ENCODE measurements around the gene PCMT1. TPM values are rescaled to one million over a fixed set of nuclear protein-coding genes. Genes with fewer than 3 reads are reported as not detected.

The PCMT1 gene
- total and polyA plus RNA-seq, 2 of the 13 experiments (the other 11 are each of a cell fraction or from before 2014, with no cell fraction given): 112 to 169 TPM

DNA sequence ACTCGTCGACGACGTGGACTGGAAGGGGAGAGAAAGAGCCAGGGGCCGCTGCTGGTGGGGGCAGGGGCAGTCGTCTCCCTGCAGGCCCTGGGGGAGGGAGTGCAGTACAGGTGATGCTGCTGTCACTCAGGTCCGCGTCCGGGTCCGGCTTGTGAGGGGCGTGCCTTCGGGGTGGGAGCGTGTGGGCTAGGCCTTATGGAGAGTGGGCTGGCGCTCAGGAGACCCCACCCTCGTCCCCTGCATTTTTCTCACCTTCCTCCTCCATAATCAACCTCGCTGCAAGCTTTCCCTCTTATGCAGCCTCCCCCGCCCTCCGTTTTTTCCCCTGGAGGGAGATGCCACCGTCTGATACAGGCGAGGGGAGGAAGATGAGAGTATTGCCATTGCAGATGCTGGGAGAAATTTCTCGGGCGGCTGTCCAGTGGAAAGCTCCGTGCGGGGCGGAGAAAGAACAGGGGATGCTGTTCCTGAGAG is 632 bp downstream of the PCMT1 start (continued):
- TF ChIP-seq, protein P1, sequence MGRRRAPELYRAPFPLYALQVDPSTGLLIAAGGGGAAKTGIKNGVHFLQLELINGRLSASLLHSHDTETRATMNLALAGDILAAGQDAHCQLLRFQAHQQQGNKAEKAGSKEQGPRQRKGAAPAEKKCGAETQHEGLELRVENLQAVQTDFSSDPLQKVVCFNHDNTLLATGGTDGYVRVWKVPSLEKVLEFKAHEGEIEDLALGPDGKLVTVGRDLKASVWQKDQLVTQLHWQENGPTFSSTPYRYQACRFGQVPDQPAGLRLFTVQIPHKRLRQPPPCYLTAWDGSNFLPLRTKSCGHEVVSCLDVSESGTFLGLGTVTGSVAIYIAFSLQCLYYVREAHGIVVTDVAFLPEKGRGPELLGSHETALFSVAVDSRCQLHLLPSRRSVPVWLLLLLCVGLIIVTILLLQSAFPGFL (CRISPR knock-in tag; IDR thresholded peaks at IDR 0.05): no peak
- no peak for TF ChIP-seq ZNF367 (CRISPR knock-in tag; IDR thresholded peaks at IDR 0.05; ENCODE audit: borderline replicate concordance)
- TF ChIP-seq ZKSCAN1 (IDR thresholded peaks at IDR 0.05; ENCODE audit: low read length): no peak
- TF ChIP-seq KDM2A (CRISPR knock-in tag; IDR thresholded peaks at IDR 0.05; ENCODE audit: borderline replicate concordance, low read depth): peak; percentile 10; the same call in 1 of the 2 replicates
- TF ChIP-seq NR2F1 (CRISPR knock-in tag; IDR thresholded peaks at IDR 0.05): no peak
- TF ChIP-seq GATAD2A (CRISPR knock-in tag; IDR thresholded peaks at IDR 0.05): no peak
- TF ChIP-seq, protein P2, sequence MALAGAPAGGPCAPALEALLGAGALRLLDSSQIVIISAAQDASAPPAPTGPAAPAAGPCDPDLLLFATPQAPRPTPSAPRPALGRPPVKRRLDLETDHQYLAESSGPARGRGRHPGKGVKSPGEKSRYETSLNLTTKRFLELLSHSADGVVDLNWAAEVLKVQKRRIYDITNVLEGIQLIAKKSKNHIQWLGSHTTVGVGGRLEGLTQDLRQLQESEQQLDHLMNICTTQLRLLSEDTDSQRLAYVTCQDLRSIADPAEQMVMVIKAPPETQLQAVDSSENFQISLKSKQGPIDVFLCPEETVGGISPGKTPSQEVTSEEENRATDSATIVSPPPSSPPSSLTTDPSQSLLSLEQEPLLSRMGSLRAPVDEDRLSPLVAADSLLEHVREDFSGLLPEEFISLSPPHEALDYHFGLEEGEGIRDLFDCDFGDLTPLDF (CRISPR knock-in tag; IDR thresholded peaks at IDR 0.05): no peak; the same call in 1 of the 2 replicates
- no peak for TF ChIP-seq RELA (CRISPR knock-in tag; IDR thresholded peaks at IDR 0.05)
- no peak for TF ChIP-seq TGIF2 (CRISPR knock-in tag; IDR thresholded peaks at IDR 0.05)
- TF ChIP-seq PRPF4 (IDR thresholded peaks at IDR 0.05; ENCODE audit: low read depth, low read length, poor library complexity, severe bottlenecking): no peak
- TF ChIP-seq NPAS2 (CRISPR knock-in tag; IDR thresholded peaks at IDR 0.05; ENCODE audit: borderline replicate concordance): no peak
- TF ChIP-seq, protein P3, sequence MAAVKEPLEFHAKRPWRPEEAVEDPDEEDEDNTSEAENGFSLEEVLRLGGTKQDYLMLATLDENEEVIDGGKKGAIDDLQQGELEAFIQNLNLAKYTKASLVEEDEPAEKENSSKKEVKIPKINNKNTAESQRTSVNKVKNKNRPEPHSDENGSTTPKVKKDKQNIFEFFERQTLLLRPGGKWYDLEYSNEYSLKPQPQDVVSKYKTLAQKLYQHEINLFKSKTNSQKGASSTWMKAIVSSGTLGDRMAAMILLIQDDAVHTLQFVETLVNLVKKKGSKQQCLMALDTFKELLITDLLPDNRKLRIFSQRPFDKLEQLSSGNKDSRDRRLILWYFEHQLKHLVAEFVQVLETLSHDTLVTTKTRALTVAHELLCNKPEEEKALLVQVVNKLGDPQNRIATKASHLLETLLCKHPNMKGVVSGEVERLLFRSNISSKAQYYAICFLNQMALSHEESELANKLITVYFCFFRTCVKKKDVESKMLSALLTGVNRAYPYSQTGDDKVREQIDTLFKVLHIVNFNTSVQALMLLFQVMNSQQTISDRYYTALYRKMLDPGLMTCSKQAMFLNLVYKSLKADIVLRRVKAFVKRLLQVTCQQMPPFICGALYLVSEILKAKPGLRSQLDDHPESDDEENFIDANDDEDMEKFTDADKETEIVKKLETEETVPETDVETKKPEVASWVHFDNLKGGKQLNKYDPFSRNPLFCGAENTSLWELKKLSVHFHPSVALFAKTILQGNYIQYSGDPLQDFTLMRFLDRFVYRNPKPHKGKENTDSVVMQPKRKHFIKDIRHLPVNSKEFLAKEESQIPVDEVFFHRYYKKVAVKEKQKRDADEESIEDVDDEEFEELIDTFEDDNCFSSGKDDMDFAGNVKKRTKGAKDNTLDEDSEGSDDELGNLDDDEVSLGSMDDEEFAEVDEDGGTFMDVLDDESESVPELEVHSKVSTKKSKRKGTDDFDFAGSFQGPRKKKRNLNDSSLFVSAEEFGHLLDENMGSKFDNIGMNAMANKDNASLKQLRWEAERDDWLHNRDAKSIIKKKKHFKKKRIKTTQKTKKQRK (IDR thresholded peaks at IDR 0.05; ENCODE audit: low read length): no peak
- TF ChIP-seq PTBP1 (IDR thresholded peaks at IDR 0.05; ENCODE audit: low read depth, low read length, poor library complexity, severe bottlenecking): no peak
- TF ChIP-seq MXD4 (CRISPR knock-in tag; IDR thresholded peaks at IDR 0.05): peak; percentile 21; the same call in 1 of the 2 replicates
- TF ChIP-seq HDAC6 (IDR thresholded peaks at IDR 0.05; ENCODE audit: low read depth, low read length): no peak
- TF ChIP-seq, protein P4, sequence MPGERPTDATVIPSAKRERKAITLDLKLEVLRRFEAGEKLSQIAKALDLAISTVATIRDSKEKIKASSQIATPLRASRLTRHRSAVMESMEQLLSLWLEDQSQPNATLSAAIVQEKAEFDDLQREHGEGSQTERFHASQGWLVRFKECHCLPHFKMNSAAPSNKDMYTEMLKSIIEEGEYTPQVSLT (CRISPR knock-in tag; IDR thresholded peaks at IDR 0.05; ENCODE audit: borderline replicate concordance, low read depth): no peak
- TF ChIP-seq GABPA (IDR thresholded peaks at IDR 0.05; ENCODE audit: low read depth, low read length): no peak
- TF ChIP-seq GABPA (CRISPR knock-in tag; IDR thresholded peaks at IDR 0.05; ENCODE audit: low read depth): 0 out of 2 replicates have a peak, but pooled peaks have one; percentile 18
- TF ChIP-seq FOXO1 (CRISPR knock-in tag; IDR thresholded peaks at IDR 0.05): no peak
- no peak; the same call in 1 of the 2 replicates for TF ChIP-seq ZNF33B (CRISPR knock-in tag; IDR thresholded peaks at IDR 0.05)
- TF ChIP-seq ZNF34 (CRISPR knock-in tag; IDR thresholded peaks at IDR 0.05; ENCODE audit: borderline replicate concordance): no peak
